ENCODE data around the gene ARPC2.

- TF ChIP-seq CTCF (IDR thresholded peaks at IDR 0.05 in 8 of 11, conservative IDR thresholded peaks at IDR 0.05 in 3 of 11) = peak; percentile 87 to 97 (median 96)
- no peak for TF ChIP-seq POLR2A (IDR thresholded peaks at IDR 0.05)
Observed at GRCh38 chr2:218301176-218301819, 84.3 kb downstream of the ARPC2 start.
